NCI-H2081 (cell line): ENCODE results near the gene IL13RA1.
"Not testable (repeated sequence)": the region's sequence is repeated elsewhere in the genome, so short reads cannot be mapped to it uniquely, and the experiment has no call there.

Experiments used
- DNase-seq, 2 experiments: peaks; one replicate each; lab custom pipeline; 2025; lab: John Stamatoyannopoulos, UW

Gene IL13RA1

GRCh38 chrX:118729042-118729652, 1.7 kb downstream of the IL13RA1 start:
- no peak for DNase-seq

DNA sequence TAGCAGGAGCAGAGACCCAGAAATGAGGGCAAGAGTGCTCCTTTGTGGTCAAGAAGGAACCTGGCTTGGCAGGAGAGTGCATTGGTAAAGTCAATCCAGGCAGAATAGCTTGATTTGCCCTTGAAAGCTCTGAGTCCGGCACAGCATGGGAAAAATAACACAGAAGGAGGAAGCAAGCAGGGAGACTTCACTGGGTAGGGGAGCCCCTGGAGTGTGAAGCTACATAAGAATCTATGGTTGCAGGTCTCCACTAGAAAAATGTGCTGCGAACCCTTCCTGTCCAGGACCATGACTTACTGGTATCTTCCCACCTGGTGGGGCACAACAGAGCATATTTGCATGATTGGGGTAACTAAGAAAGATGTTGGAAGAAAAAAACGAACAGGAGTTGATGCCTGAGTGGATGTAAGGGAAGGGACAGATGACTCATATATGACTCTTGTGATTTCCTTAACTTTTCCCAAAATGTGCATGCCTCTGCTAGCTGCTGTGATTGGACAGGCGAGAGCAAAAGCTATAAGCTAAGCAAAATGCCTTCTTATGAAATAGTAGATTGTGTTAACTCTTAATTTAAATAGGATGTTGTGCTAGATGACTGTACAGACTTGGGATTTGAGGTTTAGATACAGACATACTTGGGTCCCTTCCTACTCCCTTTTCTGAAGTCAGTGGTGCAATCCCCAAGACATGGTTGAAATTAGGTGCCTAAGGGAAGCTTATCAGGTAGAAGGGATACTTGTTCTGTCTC, 3.3 kb downstream of the IL13RA1 start:
- no peak for DNase-seq

DNA sequence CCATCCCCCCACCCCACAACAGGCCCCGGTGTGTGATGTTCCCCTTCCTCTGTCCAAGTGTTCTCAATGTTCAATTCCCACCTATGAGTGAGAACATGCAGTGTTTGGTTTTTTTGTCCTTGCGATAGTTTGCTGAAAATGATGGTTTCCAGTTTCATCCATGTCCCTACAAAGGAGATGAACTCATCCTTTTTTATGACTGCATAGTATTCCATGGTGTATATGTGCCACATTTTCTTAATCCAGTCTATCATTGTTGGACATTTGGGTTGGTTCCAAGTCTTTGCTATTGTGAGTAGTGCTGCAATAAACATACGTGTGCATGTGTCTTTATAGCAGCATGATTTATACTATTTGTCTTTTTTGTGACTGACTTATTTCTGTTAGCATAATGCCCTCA, 5.1 kb downstream of the IL13RA1 start:
- DNase-seq: not testable (repeated sequence)

DNA sequence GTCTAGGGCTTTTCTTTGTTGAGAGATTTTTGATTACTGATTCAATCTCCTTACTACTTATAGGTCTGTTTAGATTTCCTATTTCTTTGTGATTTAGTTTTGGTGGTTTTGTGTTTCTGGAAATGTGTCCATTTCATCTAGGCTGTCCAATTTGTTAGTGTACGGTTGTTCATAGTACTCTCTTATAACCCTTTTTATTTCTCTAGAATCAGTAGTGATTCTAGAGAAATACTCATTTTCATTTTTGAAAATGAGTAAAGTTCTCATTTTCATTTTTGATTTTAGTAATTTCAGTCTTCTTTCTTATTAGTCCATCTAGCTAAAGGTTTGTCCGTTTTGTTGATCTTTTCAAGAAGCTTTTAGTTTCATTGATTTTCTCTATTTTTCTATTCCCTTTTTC, 7.5 kb downstream of the IL13RA1 start:
- no peak for DNase-seq

GRCh38 chrX:118736394-118737010, 9.1 kb downstream of the IL13RA1 start:
- DNase-seq: no peak

- DNase-seq: no peak
Measured at GRCh38 chrX:118739577-118739976, 12.2 kb downstream of the IL13RA1 start.

DNA sequence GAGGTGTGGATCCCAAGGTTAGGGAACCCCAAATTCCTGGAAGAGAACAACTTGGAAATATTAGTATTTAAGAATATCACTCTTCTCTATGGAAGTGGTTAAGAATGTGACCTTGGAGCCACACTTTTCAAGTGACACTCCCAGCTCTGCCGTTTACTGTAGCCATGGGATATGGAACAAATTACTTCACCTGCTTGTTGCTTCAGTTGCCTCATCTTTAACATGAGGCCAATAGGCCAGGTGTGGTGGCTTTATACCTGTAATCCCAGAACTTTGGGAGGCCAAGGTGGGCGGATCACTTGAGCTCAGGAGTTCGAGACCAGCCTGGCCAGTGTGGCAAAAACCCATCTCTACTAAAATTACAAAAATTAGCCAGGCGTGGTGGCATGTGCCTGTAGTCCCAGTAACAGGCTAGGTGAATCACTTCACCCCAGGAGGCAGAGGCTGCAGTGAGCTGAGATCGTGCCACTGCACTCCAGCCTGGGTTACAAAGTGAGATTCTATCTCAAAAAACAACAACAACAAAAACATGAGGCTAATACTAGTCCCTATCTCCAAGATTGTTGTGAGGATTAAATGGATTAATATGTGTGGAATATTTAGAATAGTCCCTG, 13.0 kb downstream of the IL13RA1 start:
- no peak for DNase-seq

- DNase-seq: no peak
Measured at GRCh38 chrX:118742176-118742575, 14.8 kb downstream of the IL13RA1 start.

DNA sequence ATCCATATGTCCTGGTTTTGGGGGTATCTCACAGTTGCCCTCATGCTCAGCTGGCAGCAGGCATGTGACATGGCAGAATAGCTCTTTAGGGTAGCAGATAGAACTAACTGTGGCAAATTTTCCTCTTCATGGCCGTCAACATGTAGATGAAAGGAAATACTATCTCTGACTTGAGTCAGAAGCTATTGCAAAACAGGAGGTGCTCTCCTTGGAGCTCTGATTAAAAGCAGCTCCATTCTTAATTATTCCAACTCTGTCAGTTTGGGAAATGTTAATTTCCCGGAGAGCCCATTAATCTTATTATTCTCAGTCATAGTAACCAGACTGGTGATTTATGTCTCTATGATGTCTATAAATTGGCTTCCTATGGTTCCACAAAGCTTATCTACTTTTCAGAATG, 18.2 kb downstream of the IL13RA1 start:
- DNase-seq: no peak

DNA sequence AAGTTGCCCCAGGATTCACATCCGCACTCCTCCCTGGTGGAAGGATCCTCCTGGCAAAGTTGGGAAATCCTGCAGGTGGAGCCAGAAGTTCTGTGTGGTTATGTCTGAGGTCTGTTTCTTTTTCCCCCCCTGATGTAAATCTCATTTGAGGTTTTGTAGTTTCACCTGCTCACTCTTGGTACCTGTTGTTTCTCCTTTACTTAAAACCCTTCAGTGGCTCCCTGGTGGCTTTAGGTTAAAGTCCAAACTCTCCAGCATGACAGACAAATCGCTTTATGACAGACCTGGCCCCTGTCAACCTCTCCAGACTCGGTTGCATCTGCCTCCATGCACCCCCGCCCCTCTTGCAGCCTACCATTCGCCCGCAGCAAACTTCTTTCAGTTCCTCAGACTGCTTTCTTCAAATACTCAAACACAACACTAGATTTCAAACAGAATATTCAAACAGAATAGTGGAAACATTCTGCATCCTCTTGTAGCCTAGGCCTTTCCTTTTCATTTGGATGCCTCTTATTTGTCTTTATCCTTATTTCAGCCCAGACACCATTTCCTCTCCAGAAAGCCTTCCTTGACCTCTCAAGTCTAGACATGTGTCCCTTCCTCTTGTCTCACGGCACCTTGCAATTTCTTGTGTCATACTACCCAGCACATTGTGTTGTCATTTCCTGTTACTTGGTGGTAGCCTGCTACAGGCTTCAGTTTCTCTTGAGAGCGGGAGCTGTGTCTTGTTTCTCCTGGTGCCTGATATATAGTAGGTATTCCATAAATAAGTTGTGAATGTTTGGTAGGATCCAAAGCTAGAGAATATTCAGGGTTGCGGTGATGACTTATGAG, 24.8 kb downstream of the IL13RA1 start:
- DNase-seq: no peak

DNA sequence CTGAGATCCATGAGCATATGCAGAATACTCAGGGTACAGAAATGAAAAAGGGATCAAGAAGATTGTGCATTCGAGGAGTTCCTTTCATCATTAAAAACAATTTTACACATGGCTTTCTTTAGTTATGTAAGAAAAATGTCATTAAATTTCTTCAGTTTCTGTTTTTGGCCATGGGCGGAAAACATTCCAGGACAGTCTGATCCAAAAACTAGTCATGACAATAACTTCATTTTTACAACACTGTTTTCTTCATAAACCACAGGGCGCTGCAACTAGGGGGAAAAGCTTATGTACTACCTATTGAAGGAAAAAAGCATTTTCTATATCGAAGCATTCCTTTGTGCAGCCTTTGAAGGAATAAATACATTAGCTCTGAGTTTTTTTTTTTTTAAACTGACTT, 28.2 kb downstream of the IL13RA1 start:
- DNase-seq: no peak

DNA sequence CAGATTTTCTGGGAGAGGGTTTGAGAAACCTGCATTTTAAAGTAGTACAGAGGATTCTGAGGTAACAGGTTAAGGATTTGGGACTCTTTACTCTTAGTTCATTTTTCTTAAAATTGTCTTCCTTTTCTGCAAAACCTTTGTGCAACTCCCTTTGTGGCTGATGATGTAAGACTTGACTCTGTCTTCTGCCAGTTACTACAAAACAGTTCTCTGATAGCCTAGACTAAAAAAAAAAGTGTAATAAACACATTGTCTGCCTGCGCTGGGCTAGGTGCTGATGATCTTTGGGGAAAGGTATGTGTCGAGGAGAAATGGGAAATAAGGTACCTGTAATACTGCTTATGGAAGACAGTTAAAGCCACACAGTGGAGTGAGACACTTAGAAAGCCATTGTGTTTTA, 28.7 kb downstream of the IL13RA1 start:
- DNase-seq: no peak

GRCh38 chrX:118758511-118758910, 31.1 kb downstream of the IL13RA1 start:
- no peak for DNase-seq

DNA sequence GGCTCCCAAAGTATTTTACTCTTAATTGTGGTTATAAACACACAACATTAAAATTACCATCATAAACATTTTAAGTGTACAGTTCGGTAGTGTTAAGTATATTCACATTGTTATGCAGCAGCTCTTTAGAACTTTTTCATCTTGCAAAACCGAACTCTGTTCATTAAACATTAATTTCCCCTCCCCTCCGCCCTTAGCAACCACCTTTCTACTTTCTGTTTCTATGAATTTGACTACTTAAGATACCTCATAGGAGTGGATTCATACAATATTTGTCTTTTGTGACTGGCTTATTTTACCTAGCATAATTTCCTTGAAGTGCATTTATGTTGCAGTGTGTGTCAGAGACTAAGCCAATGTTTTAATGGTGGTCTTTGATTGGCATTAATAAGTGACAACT, 32.6 kb downstream of the IL13RA1 start:
- DNase-seq: no peak

DNA sequence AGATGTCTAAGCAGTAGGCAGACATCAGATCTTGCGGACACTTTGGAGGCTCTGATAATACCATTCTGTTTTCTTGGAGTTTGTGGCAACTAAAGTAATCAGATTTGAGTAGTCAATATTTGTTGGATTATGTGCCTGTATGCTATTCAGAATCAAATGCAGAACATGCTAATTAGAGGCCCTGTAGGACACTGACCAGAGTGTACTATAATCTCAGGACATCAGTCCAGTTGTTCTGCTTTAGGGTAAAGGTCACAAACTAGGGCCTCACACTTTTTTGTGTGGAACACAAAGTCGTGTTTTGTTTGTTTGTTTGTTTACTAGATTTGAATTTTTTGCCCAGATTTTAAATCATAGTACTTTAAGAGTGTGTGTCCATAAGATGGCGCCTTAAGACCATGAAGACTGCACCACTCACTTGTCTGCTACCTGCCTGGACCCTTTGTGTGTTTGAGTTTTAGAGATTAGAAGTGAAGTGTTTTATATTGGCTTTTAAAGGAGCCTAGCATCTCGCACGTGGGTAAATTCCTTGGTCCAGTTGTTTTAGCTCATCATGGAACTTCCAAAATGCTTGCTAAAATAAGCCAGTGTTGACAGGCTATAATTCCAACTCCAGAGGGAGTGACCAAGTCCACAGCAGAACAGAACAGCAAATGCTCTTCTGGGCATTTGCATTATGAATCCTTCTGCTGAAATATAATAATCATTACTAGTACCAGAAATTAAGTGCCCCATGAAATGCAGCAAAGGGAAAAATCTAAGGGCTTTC, 34.7 kb downstream of the IL13RA1 start:
- DNase-seq: peak; percentile 20 to 37

DNA sequence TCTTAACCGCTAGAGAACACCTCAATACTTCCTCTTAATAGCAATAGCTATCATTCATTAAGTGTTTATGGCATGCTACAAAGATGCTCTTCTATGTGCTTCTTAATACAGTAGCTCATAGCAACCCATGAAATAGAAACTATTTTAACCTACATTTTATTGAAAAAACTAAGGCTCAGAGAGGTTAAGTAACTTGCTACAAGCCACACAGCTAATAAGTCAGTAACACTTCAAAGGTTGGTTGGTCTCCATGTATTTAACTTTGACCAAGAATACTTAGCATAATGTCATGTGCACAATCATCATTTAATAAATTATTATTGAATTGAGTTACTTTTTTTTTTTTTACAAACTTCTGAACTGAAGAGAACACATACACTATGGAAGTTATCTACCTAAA, 36.1 kb downstream of the IL13RA1 start:
- DNase-seq: no peak

DNA sequence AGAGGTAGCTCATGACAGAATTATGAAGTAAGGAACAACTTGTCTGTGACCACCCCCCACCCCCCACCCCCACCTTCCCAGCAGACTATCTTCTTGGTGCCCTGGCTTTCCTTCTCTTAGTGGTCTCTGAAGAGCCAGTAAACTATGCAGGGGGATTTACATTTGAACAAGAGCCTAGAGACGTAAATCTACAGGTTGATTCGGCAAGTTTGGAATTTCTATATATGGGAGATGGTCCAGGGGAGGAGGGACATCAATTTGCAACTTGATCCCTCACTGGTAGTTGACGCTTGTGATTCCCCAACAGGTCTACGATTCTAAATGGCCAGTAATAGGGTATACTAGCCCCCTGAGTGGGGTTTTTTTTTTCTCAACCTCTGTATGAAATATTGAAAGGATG, 36.7 kb downstream of the IL13RA1 start:
- DNase-seq: no peak

- no peak for DNase-seq
Measured at GRCh38 chrX:118770133-118770760, 42.8 kb downstream of the IL13RA1 start.

- DNase-seq: no peak
Measured at GRCh38 chrX:118772051-118772450, 44.6 kb downstream of the IL13RA1 start.

DNA sequence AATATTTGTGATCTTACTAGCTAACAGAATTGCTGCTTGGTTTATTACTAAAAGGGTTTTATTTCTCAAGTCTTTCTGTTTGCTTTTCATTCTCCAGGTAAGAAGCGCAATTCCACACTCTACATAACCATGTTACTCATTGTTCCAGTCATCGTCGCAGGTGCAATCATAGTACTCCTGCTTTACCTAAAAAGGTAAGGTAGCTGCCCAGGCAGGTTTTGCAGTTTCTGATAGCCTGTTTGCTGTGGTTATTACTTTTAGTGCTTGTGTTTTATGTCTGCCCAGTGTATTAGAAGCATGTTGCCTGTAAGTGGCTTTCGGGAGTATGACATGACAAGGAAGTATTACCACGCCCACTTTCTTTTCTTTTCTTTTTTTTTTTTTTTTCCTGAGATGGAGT, 46.4 kb downstream of the IL13RA1 start:
- DNase-seq: peak in 1 of 2 experiments; percentile 18

DNA sequence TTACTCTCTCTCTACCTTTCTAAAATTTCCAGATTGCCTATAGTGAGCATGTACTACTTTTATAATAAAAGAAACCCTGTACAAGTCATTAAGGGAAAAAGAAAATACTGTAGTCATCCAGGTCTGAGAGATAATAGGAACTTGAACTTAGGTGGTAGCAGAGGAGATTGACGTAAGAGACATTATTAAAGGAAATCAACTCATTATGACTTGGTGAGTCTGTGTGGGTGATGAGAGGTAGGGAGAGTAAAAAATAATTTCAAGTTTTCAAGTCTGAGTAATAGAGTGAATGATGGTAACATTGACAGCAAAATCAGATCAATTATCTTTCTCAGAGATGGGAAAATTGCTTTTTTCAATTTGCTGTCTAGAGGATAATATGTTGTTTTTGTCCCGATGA, 52.2 kb downstream of the IL13RA1 start:
- DNase-seq: no peak
